NCI-H460 (cell line): ENCODE data around the gene PHRF1. TPM values are rescaled to one million over a fixed set of nuclear protein-coding genes. Genes with fewer than 3 reads are reported as not detected.

ENCODE experiments used
- DNase-seq: peaks from one replicate; pipeline ENCODE4 v3.0.0-alpha.2; 2016; ENCODE audit warnings: low read depth; ENCODE audit errors: extremely low read depth
- total RNA-seq: library from RNA; depleted of rRNA; stranded (reverse); fragments of >200 nt; shearing (Covaris generic); gene quantifications from 2 replicates; pipeline ENCODE4 v1.2.3, GENCODE V29; 2014

The PHRF1 gene
- total RNA-seq, 1 experiment from 2014 or later: 9.8 TPM

GRCh38 chr11:595400-595799 is 19.1 kb downstream of the PHRF1 start:
- DNase-seq: no peak

GRCh38 chr11:596374-596773 is 20.1 kb downstream of the PHRF1 start:
- DNase-seq: no peak

- DNase-seq: no peak
These were observed 21.0 kb downstream of the PHRF1 start for GRCh38 chr11:597166-597725.

GRCh38 chr11:598005-598680 is 21.9 kb downstream of the PHRF1 start:
- no peak for DNase-seq

- no peak for DNase-seq
These were observed 25.4 kb downstream of the PHRF1 start for GRCh38 chr11:601573-602245.

GRCh38 chr11:603154-603553 is 26.9 kb downstream of the PHRF1 start:
- no peak for DNase-seq

GRCh38 chr11:605286-606129 is 29.2 kb downstream of the PHRF1 start:
- no peak for DNase-seq

- DNase-seq: no peak
These were observed 30.0 kb downstream of the PHRF1 start for GRCh38 chr11:606245-606644.

- DNase-seq: no peak
These were observed 30.9 kb downstream of the PHRF1 start for GRCh38 chr11:607020-607780.

GRCh38 chr11:607971-608659 is 31.8 kb downstream of the PHRF1 start:
- no peak for DNase-seq

- DNase-seq: no peak
These were observed 32.6 kb downstream of the PHRF1 start for GRCh38 chr11:608791-609251.

GRCh38 chr11:609341-609811 is 33.1 kb downstream of the PHRF1 start:
- DNase-seq: no peak

- DNase-seq: no peak
These were observed 34.0 kb downstream of the PHRF1 start for GRCh38 chr11:610146-610801.

- no peak for DNase-seq
These were observed 35.0 kb downstream of the PHRF1 start for GRCh38 chr11:611001-611996.

- no peak for DNase-seq
These were observed 36.1 kb downstream of the PHRF1 start for GRCh38 chr11:612201-612960.

GRCh38 chr11:612961-613300 is 36.7 kb downstream of the PHRF1 start:
- DNase-seq: no peak

GRCh38 chr11:613369-613968 is 37.2 kb downstream of the PHRF1 start:
- no peak for DNase-seq
